GM21825 (cell line): ENCODE measurements around the gene NXPE1.
"Not testable (repeated sequence)": the region's sequence is repeated elsewhere in the genome, so short reads cannot be mapped to it uniquely, and the experiment has no call there.

ENCODE experiments used
- ATAC-seq: cut with Tn5 transposase; IDR thresholded peaks from one replicate; pipeline ENCODE4 v1.9.1; 2021; ENCODE audit warnings: mild to moderate bottlenecking, moderate library complexity; ENCODE audit not compliant: unreplicated experiment

NXPE1 gene

GRCh38 chr11:114559425-114560310 lies at the start of gene NXPE1:
Gene NXPE1, minus strand, starts transcription at chr11:114559881. Its CDS starts 8,680 bp downstream, at chr11:114551201.
- no peak for ATAC-seq

- ATAC-seq, result no peak
These were observed 49.7 kb upstream of the NXPE1 start for GRCh38 chr11:114609429-114609828.

GRCh38 chr11:114608605-114609004 lies 48.9 kb upstream of the NXPE1 start:
- ATAC-seq, result not testable (repeated sequence)

GRCh38 chr11:114607753-114608459 lies 48.2 kb upstream of the NXPE1 start:
- ATAC-seq, result no peak

- ATAC-seq, result not testable (repeated sequence)
These were observed 47.1 kb upstream of the NXPE1 start for GRCh38 chr11:114606802-114607075.

- ATAC-seq, result no peak
These were observed 46.5 kb upstream of the NXPE1 start for GRCh38 chr11:114606003-114606801.

GRCh38 chr11:114605370-114605769 lies 45.7 kb upstream of the NXPE1 start:
- no peak for ATAC-seq

GRCh38 chr11:114604886-114605285 lies 45.2 kb upstream of the NXPE1 start:
- no peak for ATAC-seq

GRCh38 chr11:114604179-114604813 lies 44.6 kb upstream of the NXPE1 start:
- ATAC-seq, result no peak

GRCh38 chr11:114603151-114603550 lies 43.5 kb upstream of the NXPE1 start:
- ATAC-seq, result not testable (repeated sequence)

GRCh38 chr11:114598461-114598860 lies 38.8 kb upstream of the NXPE1 start:
- ATAC-seq, result no peak

- no peak for ATAC-seq
These were observed 36.7 kb upstream of the NXPE1 start for GRCh38 chr11:114596175-114596919.

- ATAC-seq, result no peak
These were observed 35.9 kb upstream of the NXPE1 start, which contains the start of gene NXPE4 for GRCh38 chr11:114595571-114595970. Gene NXPE4, minus strand, starts transcription at chr11:114595786. Its CDS starts 1,027 bp downstream, at chr11:114594759.

- ATAC-seq, result no peak
These were observed 35.0 kb upstream of the NXPE1 start for GRCh38 chr11:114594703-114595102.

GRCh38 chr11:114587398-114587953 lies 27.8 kb upstream of the NXPE1 start:
- ATAC-seq, result no peak

GRCh38 chr11:114586797-114587196 lies 27.1 kb upstream of the NXPE1 start:
- no peak for ATAC-seq

- ATAC-seq, result no peak
These were observed 12.0 kb upstream of the NXPE1 start for GRCh38 chr11:114571712-114572111.

GRCh38 chr11:114569801-114570200 lies 10.1 kb upstream of the NXPE1 start:
- no peak for ATAC-seq

- no peak for ATAC-seq
These were observed 6.6 kb upstream of the NXPE1 start for GRCh38 chr11:114566276-114566675.

GRCh38 chr11:114564831-114565230 lies 5.2 kb upstream of the NXPE1 start:
- no peak for ATAC-seq
